Right lobe of liver (tissue), 6 donors: ENCODE results near the gene CYTH1. TPM values are rescaled to one million over a fixed set of nuclear protein-coding genes. Genes with fewer than 3 reads are reported as not detected.

Experiments
- ATAC-seq, 4 donors: fragments of 200-7000 bp; cut with Tn5 transposase; one replicate each; pipeline ENCODE4 v1.9.1; 2020; ENCODE audit warnings: mild to moderate bottlenecking in 4 of 4, moderate library complexity in 4 of 4
- DNase-seq, 3 donors: peaks; one replicate each; pipeline ENCODE4 v3.0.0-alpha.2; 2020
- H3K27ac ChIP-seq, 3 donors: fragments of 200-600 bp; one replicate each; pipeline ENCODE4 v1.8.0; 2022
- H3K27me3 ChIP-seq, 2 donors: fragments of 200-600 bp; one replicate each; pipeline ENCODE4 v1.8.0; 2022
- H3K36me3 ChIP-seq, 4 donors: fragments of 200-600 bp; sonication (generic) in 1 of 4; one replicate each; pipeline versions ENCODE4 v1.5.1 to v1.8.0; 2017 to 2022; ENCODE audit warnings: control low read depth in 1 of 4
- H3K4me1 ChIP-seq, 4 donors: fragments of 200-600 bp; sonication (generic) in 1 of 4; one replicate each; pipeline versions ENCODE4 v1.5.1 to v1.8.0; 2017 to 2022; ENCODE audit warnings: control low read depth in 1 of 4
- H3K4me3 ChIP-seq, 3 donors: fragments of 200-600 bp; one replicate each; pipeline ENCODE4 v1.8.0; 2022
- H3K9me3 ChIP-seq, 4 donors: fragments of 200-600 bp; sonication (generic) in 1 of 4; one replicate each; pipeline versions ENCODE4 v1.5.1 to v1.8.0; 2017 to 2022; ENCODE audit warnings: control low read depth in 1 of 4
- POLR2A ChIP-seq: fragments of 450-650 bp; IDR thresholded peaks from one replicate; pipeline ENCODE4 v1.6.1; 2017; ENCODE audit warnings: antibody characterized with exemption, mild to moderate bottlenecking
- WGBS: methylation state at CpG from one replicate; pipeline ENCODE4 v1.1.6; 2018; ENCODE audit warnings: low coverage, low lambda C conversion rate; ENCODE audit not compliant: insufficient coverage; ENCODE audit errors: missing lambda C conversion rate; 5-methylcytosine and 5-hydroxymethylcytosine counted together
- intact Hi-C, 2 donors: fragments of 100-400 bp; cut with DNase I; formaldehyde crosslinking; loops; one replicate each; pipeline versions ENCODE4 v1.11.2 to v1.14.1; 2022
- total RNA-seq, 6 experiments: library from RNA; depleted of rRNA in 2 of 6; stranded (reverse); fragments of >200 nt in 2 of 6; fragmentation: NEBNext Ultra II Directional in 3 of 6; extraction: Animal tissue kit (Norgen Biotek cat#: 25700) in 3 of 6; gene quantifications; one replicate each; pipeline versions ENCODE4 v1.1.0 to v1.2.4, GENCODE V29; 2016 to 2023
- TF ChIP-seq, protein P1 (sequence below), 4 donors: fragments of 200-600 bp in 3 of 4; fragments of 450-650 bp in 1 of 4; IDR thresholded peaks; one replicate each; pipeline versions ENCODE4 v1.5.1 to v1.8.0; 2016 to 2022; ENCODE audit warnings: antibody characterized with exemption in 4 of 4, mild to moderate bottlenecking in 2 of 4
- donor health status: DM: no; HTN: yes; CAD: no.
- donor health status: DM: no; HTN: no; CAD: no.
- donor health status: DM: no; HTN: no; CAD: no.
- donor health status: DM: no; HTN: yes; CAD: no.
- donor health status: DM: no; HTN: yes; CAD: no.

Gene CYTH1
- total RNA-seq, 6 experiments from 2014 or later: 14.8 to 46.2 (median 28.8) TPM

DNA sequence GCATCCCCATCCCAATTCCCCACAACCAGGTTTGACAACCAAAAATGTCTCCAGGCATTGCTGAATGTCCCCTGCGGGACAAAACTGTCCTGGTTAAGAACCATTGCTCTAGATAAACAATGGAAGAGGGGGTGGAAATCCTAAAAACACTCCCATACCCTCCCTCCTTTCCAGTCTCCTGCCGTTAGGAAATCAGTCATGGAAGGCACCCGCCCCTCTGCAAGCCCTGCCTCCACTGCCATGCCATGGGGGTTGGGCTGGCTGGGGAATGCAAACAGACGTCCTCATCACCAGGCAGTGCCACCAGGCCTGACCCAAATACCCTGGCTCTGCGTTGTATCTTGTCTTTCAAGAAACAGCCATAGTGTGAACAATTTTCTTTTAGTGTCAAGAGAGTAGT is 57.5 kb downstream of the CYTH1 start:
- peak; percentile 67 to 84 (median 79) for DNase-seq
- Histone ChIP-seq H3K9me3 (no peaks in the 10 kb centered on the region), H3K27ac (no peak overlapping the region), H3K27me3 (no peaks in the 10 kb centered on the region), H3K36me3 (no peaks in the 10 kb centered on the region), H3K4me3 (no peak overlapping the region), H3K4me1 (peaks cover 0 to 52% (median 11%) of the 10 kb centered on the region in 4 donors)
- intact Hi-C loops: no loop called here
- no peak for TF ChIP-seq POLR2A
- TF ChIP-seq, protein P1, sequence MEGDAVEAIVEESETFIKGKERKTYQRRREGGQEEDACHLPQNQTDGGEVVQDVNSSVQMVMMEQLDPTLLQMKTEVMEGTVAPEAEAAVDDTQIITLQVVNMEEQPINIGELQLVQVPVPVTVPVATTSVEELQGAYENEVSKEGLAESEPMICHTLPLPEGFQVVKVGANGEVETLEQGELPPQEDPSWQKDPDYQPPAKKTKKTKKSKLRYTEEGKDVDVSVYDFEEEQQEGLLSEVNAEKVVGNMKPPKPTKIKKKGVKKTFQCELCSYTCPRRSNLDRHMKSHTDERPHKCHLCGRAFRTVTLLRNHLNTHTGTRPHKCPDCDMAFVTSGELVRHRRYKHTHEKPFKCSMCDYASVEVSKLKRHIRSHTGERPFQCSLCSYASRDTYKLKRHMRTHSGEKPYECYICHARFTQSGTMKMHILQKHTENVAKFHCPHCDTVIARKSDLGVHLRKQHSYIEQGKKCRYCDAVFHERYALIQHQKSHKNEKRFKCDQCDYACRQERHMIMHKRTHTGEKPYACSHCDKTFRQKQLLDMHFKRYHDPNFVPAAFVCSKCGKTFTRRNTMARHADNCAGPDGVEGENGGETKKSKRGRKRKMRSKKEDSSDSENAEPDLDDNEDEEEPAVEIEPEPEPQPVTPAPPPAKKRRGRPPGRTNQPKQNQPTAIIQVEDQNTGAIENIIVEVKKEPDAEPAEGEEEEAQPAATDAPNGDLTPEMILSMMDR (IDR thresholded peaks at IDR 0.05): no peak
- 17% methylated on average over 4 of the region's 5 CpGs for WGBS
- ATAC-seq: peak; percentile 80 to 91 (median 86)

DNA sequence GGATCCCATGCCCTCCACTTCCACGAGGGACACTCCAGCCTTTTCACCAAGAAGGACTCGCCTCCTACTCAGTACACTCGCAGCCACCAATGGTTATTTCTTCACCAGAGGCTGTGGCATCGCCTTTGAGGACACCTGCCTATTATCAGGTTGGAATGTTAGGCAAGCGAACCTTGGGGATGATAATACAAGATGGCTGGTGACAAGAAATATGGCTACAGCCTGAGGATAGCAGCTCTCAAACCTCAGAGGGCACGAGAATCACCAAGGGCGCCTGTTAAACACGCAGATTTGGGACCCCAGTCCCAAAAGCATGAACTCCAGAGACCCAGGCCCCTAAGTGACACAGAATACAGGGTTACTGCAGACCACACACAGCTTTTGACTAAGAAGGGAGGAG is 58.1 kb downstream of the CYTH1 start:
- H3K27ac ChIP-seq: peak overlapping the region in 1 of 3 donors; percentile 13
- TF ChIP-seq, protein P1 (IDR thresholded peaks at IDR 0.05): no peak
- no peak for TF ChIP-seq POLR2A
- intact Hi-C loops: no loop called here

DNA sequence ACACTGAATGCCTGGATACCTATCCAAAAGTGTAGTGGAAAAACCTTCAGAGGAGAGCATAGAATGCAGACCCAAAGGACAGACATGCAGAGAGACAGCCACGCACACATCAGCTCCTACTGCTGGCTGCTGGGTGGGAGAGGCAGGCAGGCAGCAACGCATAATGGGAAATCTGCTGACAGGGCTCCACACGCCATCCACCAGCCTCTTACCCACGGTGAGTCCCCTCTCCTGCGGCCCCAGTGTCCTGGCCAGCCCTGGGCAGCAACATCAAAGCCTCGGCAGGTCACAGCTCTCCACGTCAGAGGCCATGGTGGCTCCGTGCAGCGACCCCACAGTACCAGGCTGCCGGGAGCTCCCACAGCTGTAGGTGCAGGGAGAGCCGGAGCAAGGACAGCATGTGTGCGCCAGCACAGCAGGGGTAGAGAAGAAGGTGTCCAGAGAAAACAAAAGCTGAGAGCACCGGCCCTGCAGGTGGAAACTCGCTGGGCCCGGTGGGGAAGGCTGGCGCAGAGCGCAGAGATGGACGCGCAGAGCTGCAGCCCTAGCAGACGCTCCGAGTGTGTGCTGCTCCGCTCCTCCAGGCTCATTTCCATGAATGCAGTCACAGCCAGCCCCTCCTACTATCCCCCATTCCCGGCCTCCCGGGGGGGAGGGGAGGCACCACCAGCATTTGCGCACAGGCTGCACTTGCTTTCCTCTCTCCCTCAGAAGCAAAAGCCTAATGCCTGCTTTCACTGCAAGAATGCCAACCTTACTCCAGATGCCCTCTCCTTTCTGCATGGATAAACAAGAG is 58.9 kb downstream of the CYTH1 start:
- 56% methylated on average over 4 of the region's 25 CpGs for WGBS
- intact Hi-C loops: no loop called here
- DNase-seq (no peak), ATAC-seq (peak; percentile 8 to 32 (median 20))
- H3K36me3 ChIP-seq: no peaks in the 10 kb centered on the region
- peaks cover 0 to 65% (median 15%) of the 10 kb centered on the region in 4 donors for H3K4me1 ChIP-seq
- H3K4me3 ChIP-seq: no peak overlapping the region
- H3K27ac ChIP-seq: no peak overlapping the region
- no peaks in the 10 kb centered on the region for H3K9me3 ChIP-seq
- TF ChIP-seq POLR2A: no peak
- H3K27me3 ChIP-seq: no peaks in the 10 kb centered on the region

More for the DNA sequence above, 58.1 kb downstream of the CYTH1 start:
- Histone ChIP-seq H3K9me3 (no peaks in the 10 kb centered on the region), H3K4me3 (no peak overlapping the region), H3K27me3 (no peaks in the 10 kb centered on the region), H3K4me1 (peaks cover 0 to 58% (median 11%) of the 10 kb centered on the region in 4 donors), H3K36me3 (no peaks in the 10 kb centered on the region)
- no peak for DNase-seq
- WGBS: 88% methylated on average over 4 of the region's 8 CpGs
- ATAC-seq: no peak

DNA sequence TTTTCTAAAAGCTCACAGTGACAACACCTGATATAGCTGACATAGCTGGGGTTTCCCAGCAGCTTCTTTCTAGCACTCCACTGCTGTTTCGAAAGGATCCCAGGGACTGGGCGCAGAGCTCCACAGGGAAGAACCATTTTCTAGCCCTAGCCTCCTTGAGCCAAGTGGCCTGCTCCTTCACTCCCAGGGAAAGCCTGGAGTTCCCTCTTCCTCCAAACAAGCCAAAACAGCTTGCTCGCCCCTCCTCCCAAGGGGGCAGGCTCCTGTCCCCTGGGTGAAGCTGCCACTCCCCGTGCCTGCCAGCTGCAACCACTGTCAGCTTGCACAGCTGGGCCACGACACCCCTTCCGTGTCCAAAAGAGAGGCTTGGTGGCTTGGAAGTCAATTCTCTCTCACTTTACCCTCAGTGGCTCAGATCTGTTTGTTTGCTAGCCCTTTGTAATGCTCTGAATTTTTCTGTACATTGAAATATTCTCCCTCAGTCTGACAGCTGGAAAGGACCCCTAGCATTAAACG is 59.8 kb downstream of the CYTH1 start:
- WGBS: 53% methylated on average over 3 of the region's 7 CpGs
- DNase-seq (no peak), ATAC-seq (no peak)
- TF ChIP-seq, protein P1 (IDR thresholded peaks at IDR 0.05): no peak
- TF ChIP-seq POLR2A: no peak
- intact Hi-C loops: no loop called here
- Histone ChIP-seq H3K4me3 (no peak overlapping the region), H3K9me3 (no peaks in the 10 kb centered on the region), H3K4me1 (peaks cover 0 to 73% (median 17%) of the 10 kb centered on the region in 4 donors), H3K27ac (no peak overlapping the region), H3K36me3 (no peaks in the 10 kb centered on the region), H3K27me3 (no peaks in the 10 kb centered on the region)

DNA sequence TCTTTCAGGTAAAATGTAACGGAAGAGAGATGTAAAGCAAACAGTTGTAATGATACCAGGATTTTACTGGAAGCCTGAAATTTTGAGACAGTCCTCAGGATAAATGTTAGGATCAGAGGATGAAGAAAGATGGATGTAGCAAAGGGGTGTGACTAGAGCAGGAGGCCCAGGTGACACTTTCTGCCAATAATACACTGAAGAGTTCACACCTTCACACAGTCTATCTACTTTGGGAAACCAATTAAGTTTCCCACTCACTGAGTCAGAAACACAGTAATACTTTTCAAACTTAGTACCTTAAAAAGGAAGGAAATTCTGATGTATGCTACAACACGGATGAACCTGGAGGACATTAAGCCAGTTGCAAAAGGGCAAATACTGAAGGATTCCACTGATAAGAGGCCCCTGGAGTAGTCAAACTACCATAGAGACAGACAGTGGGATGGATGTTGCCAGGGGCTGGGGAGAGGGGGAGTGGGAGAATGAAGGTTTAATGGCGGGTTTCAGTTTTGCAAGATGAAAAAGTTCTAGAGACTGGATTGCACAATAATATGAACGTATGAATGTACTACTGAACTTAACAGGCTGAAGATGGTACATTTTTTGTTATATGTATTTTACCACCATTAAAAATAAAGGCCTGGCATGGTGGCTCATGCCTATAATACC is 62.3 kb downstream of the CYTH1 start:
- no peak overlapping the region for H3K27ac ChIP-seq
- intact Hi-C loops: no loop called here
- H3K9me3 ChIP-seq: no peaks in the 10 kb centered on the region
- WGBS: 38% methylated on average over 4 of the region's 4 CpGs
- H3K36me3 ChIP-seq: no peaks in the 10 kb centered on the region
- H3K27me3 ChIP-seq: no peaks in the 10 kb centered on the region
- no peak overlapping the region for H3K4me3 ChIP-seq
- H3K4me1 ChIP-seq: peaks cover 0 to 82% (median 25%) of the 10 kb centered on the region in 4 donors
- DNase-seq: no peak
- ATAC-seq: no peak
- TF ChIP-seq, protein P1 (IDR thresholded peaks at IDR 0.05): no peak
- TF ChIP-seq POLR2A: no peak
